ENCODE results near the gene UNC80. TPM values are rescaled to one million over a fixed set of nuclear protein-coding genes. Genes with fewer than 3 reads are reported as not detected.

Gene UNC80
- total RNA-seq, 4 donors from 2014 or later, result under 0.01 to 0.17 (median 0.09) TPM

DNA sequence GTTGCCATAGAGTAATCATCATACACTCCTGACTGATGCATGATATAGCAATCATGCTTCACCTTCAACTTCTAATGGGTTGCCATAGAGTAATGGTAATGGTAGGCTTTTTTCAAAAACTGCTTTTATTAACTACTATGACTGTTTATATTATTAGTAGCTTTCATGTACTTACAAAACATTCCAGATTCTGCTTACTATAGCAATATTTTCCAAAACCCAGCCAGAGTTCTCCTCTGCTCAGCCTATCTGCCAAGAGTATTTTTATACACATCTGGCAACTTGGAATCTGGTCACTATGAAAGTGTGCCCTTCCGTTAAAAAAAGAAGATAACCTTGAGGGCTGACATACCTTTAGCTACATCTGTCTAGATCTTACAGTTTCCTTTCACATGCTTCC, 5.0 kb upstream of the UNC80 start:
- intact Hi-C loops (cut with DNase I), result no loop called here
- 95% methylated on average over 1 of the region's 1 CpG for WGBS
- TF ChIP-seq CTCF (IDR thresholded peaks at IDR 0.05) (no peak), EP300 (IDR thresholded peaks at IDR 0.05) (no peak), POLR2A (IDR thresholded peaks at IDR 0.05; ENCODE audit: low read depth) (no peak)

DNA sequence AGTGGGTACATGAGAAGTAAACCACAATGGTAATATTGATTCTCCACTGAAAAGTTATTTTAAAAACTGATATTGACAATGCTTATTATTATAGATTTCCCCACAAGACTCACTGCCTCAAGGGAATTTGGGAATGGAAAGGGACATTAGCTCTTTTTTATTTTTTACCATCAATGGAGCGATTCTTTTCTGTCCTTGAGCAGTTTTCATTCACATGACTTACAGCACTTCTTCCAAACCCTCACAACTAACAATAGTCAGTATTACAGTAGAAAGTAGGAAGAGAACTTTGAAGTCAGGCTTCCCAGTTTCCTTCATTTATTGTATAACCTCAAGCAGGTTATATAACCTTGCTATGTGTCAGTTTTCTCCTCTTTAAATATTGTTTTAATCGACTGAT, 4.3 kb upstream of the UNC80 start:
- WGBS, result 69% methylated on average over 2 of the region's 2 CpGs
- H3K27ac ChIP-seq (replicated peaks in 1 of 4), result no peak overlapping the region
- DNase-seq (ENCODE audit: extremely low spot score), result no peak
- peaks cover 4 to 13% (median 10%) of the 10 kb centered on the region in 4 donors for H3K4me1 ChIP-seq
- no peaks in the 10 kb centered on the region for H3K36me3 ChIP-seq
- intact Hi-C loops (cut with DNase I), result no loop called here
- peaks cover 0 to 35% (median 0%) of the 10 kb centered on the region in 4 donors for H3K27me3 ChIP-seq
- no peaks in the 10 kb centered on the region for H3K9me3 ChIP-seq
- no peak overlapping the region for H3K4me3 ChIP-seq
- TF ChIP-seq EP300 (IDR thresholded peaks at IDR 0.05) (no peak), POLR2AphosphoS5 (IDR thresholded peaks at IDR 0.05) (no peak), POLR2A (IDR thresholded peaks at IDR 0.05; ENCODE audit: low read depth) (no peak), CTCF (IDR thresholded peaks at IDR 0.05) (no peak)

More for the DNA sequence above, 5.0 kb upstream of the UNC80 start:
- no peak for DNase-seq (ENCODE audit: extremely low spot score)
- Histone ChIP-seq H3K27ac (replicated peaks in 1 of 4) (no peak overlapping the region), H3K27me3 (peaks cover 0 to 28% (median 0%) of the 10 kb centered on the region in 4 donors), H3K9me3 (no peaks in the 10 kb centered on the region), H3K4me1 (peaks cover 4 to 7% (median 5%) of the 10 kb centered on the region in 4 donors), H3K36me3 (no peaks in the 10 kb centered on the region), H3K4me3 (no peak overlapping the region)

DNA sequence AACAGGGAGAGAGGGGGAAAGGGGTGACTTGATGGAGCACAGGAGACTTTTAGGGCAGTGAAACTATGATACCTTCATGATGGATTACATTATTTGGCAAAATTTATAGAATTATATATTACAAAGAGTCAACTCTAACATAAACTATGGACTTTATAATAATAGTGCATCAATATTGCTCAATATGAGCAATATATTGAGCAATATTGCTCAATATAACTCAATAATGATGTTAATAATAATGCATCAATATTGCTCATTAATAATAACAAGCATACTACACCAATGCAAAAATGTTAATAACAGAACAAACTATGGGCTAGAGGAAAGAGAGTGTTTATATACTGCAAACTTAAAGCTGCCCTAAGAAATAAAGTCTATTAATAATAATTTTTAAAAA, 3.1 kb upstream of the UNC80 start:
- Histone ChIP-seq H3K27ac (replicated peaks in 1 of 4) (no peak overlapping the region), H3K9me3 (no peaks in the 10 kb centered on the region), H3K27me3 (peaks cover 0 to 47% (median under 1%) of the 10 kb centered on the region in 4 donors), H3K36me3 (no peaks in the 10 kb centered on the region), H3K4me3 (no peak overlapping the region), H3K4me1 (peaks cover 4 to 13% (median 10%) of the 10 kb centered on the region in 4 donors)
- intact Hi-C loops (cut with DNase I), result no loop called here
- TF ChIP-seq POLR2AphosphoS5 (IDR thresholded peaks at IDR 0.05) (no peak), EP300 (IDR thresholded peaks at IDR 0.05) (no peak), POLR2A (IDR thresholded peaks at IDR 0.05; ENCODE audit: low read depth) (no peak), CTCF (IDR thresholded peaks at IDR 0.05) (no peak)
- DNase-seq (ENCODE audit: extremely low spot score), result no peak

- H3K27me3 ChIP-seq, result peaks cover 0 to 68% (median 4%) of the 10 kb centered on the region in 4 donors
- intact Hi-C loops (cut with DNase I), result no loop called here
- peak overlapping the region in 2 of 4 donors; percentile 12 to 27 for H3K4me3 ChIP-seq
- 14% methylated on average over 8 of the region's 8 CpGs for WGBS
- no peak for TF ChIP-seq POLR2AphosphoS5 (IDR thresholded peaks at IDR 0.05)
- no peak for TF ChIP-seq EP300 (IDR thresholded peaks at IDR 0.05)
- no peak for TF ChIP-seq POLR2A (IDR thresholded peaks at IDR 0.05; ENCODE audit: low read depth)
- no peak for TF ChIP-seq CTCF (IDR thresholded peaks at IDR 0.05)
- no peaks in the 10 kb centered on the region for H3K36me3 ChIP-seq
- H3K4me1 ChIP-seq, result peaks cover 4 to 13% (median 10%) of the 10 kb centered on the region in 4 donors
- DNase-seq (ENCODE audit: extremely low spot score), result no peak
- no peaks in the 10 kb centered on the region for H3K9me3 ChIP-seq
- no peak overlapping the region for H3K27ac ChIP-seq (replicated peaks in 1 of 4)
These were observed 656 bp downstream of the UNC80 start for GRCh38 chr2:209772290-209772685.

- 21% methylated on average over 3 of the region's 3 CpGs for WGBS
- H3K9me3 ChIP-seq, result no peaks in the 10 kb centered on the region
- peaks cover 4 to 13% (median 10%) of the 10 kb centered on the region in 4 donors for H3K4me1 ChIP-seq
- peaks cover 0 to 72% (median 4%) of the 10 kb centered on the region in 4 donors for H3K27me3 ChIP-seq
- no peak for TF ChIP-seq CTCF (IDR thresholded peaks at IDR 0.05)
- no peak for TF ChIP-seq POLR2A (IDR thresholded peaks at IDR 0.05; ENCODE audit: low read depth)
- no peak for TF ChIP-seq EP300 (IDR thresholded peaks at IDR 0.05)
- TF ChIP-seq POLR2AphosphoS5 (IDR thresholded peaks at IDR 0.05), result no peak
- DNase-seq (ENCODE audit: extremely low spot score), result no peak
- intact Hi-C loops (cut with DNase I), result no loop called here
- no peak overlapping the region for H3K4me3 ChIP-seq
- H3K36me3 ChIP-seq, result no peaks in the 10 kb centered on the region
- no peak overlapping the region for H3K27ac ChIP-seq (replicated peaks in 1 of 4)
These were observed 1.7 kb downstream of the UNC80 start for GRCh38 chr2:209773377-209773776.
